GM21723 (cell line): Measurements from ENCODE around the gene PARD3.
"Not testable (repeated sequence)": the region's sequence is repeated elsewhere in the genome, so short reads cannot be mapped to it uniquely, and the experiment has no call there.

Experiments
- ATAC-seq: cut with Tn5 transposase; IDR thresholded peaks from one replicate; pipeline ENCODE4 v1.9.1; 2021; ENCODE audit warnings: mild to moderate bottlenecking, moderate library complexity; ENCODE audit not compliant: unreplicated experiment

The PARD3 gene

DNA sequence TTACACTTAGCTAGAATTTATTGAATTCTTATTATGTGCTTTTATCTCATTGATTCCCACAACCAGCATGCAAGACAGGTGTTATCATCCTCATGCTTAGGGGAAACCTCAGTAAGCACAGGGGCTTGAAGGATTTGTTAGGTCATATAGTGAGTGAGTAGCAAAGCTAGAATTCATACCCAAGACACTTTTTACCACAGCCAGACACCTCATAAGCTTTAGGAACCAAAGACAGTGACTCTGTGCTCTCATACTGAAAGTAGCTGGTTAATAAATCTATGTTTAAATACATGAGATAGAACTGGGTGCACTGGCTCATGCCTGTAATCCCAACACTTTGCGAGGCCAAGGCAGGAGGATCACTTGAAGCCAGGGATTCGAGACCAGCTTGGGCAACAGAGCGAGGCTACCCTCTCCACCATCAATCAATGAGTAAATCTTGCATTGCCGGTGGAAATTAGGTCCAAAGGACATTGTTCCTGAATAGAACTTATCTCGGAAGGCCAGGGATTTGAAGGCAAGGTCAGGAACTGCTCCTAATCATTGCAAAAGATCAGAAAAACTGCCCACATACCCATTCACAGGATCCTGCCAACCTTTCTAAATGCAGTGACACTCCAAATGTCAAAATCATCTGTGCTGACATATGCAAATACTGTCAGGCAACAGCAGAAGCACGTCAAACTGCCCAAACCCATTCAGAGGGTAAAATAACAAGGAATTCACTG lies 523.5 kb downstream of the PARD3 start:
- no peak for ATAC-seq

DNA sequence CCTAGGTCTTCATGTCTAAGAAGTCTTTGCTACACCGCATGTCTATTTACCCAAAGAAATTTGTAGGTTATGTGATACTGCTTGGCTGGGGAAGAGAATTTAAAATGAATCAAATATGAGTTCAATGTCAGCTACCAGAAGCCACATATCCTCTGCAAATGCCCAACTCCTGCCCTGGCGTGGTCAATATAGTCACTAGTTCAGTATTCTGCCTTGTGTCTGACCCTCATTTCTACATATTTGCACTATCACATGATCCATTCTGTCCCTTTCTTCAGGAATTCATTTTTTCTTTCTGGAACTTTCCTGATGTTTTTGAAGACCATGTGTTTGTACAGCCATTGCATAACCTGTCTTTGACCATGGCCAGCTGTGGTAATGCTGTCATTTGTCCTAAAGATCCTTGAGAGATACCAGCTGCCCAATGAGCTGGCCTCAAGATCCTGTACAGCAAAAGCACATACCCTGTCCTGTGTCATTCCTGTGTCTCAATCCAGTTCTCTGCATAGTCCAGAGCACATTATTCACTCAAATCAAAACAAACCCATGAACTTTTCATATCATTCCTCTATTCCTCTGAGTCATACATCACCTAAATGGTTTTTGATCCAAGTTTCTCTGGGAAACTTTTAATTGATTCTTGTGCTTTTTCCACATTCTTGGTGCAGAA lies 524.5 kb downstream of the PARD3 start:
- no peak for ATAC-seq

DNA sequence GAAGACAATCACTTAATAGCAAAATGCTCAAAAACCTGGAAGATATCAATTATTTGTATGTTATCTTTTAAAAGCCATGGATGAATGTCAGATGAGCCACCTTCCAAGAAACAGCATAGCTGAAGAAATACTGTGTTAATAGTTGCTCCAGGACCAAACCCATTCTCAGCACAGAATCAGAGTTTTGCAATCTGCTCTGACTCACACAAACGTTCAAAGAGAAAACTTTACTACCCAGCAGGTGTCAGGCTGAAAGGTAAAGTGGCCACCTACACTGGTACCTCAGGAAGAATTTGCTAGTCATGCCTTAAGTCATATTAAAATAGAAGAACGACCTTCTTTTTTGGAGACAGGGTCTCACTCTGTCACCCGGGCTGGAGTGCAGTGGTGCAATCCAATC lies 526.5 kb downstream of the PARD3 start:
- ATAC-seq: no peak

DNA sequence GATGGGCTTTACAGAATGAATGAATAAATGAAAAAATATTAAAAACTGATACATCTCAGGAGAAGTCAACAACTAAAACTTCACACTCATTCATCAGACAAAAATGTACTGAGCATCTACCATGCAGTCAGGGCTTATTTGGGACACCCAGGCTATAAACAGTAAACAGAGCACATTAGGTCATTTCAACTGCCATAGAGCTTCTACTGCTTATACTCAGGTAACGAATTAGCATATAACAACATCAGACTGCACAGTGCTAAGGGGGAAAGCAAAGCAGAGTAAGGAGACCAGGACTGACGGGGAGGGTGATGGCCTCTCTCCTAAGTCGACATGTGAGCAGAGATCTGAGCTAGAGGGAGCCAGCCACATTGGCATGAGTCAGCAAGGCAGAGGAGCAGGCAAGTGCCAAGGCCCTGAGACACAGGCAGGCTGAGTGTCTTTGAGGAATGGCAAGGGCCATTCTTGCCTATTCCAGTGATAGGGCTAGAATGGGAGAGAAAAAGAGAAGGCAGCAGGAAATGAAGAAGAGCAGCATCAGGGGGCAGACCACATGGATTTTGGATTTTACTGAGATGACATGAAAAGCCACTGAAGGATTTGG lies 528.9 kb downstream of the PARD3 start:
- ATAC-seq: no peak

DNA sequence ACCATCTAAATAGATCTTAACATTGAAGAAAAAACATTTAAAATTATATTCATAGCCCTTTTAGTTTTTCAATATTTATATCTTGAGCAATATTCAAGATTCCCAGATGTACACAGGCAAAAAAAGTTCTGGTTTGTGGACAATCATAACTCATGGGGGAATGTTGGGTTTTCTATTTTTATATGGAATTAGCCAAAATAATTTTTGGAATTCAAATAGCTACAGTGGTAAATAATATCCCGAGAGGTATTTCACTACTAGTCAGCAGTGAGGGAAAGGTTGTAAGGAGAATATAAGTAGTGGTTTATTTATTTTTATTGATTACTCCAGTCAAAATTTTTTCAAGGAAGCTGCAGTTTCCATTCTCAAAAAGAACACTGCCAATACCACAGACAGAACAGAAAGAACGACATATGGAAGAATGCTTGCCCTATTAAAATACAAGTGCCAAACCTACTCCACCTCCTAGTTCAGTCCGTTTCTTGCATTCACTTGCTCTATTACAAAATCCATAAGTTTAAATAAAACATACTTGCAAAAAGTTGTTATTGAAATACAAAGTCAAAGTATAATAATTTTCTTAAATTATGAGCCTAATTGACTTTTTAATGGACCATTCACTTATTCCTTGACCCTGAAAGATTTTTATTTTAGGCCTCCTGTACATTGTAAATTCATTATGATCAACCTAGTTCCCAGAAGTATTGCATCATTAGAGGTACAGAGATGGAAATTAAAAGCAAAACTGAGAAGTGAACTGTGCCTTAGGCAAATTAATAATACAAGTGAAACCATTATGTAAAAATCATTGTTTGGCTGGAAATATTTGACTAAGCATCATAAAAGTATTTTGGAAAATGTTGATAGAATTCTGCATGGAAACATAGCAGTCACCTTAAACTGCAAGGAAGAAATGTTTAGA lies 533.2 kb downstream of the PARD3 start:
- ATAC-seq: no peak

DNA sequence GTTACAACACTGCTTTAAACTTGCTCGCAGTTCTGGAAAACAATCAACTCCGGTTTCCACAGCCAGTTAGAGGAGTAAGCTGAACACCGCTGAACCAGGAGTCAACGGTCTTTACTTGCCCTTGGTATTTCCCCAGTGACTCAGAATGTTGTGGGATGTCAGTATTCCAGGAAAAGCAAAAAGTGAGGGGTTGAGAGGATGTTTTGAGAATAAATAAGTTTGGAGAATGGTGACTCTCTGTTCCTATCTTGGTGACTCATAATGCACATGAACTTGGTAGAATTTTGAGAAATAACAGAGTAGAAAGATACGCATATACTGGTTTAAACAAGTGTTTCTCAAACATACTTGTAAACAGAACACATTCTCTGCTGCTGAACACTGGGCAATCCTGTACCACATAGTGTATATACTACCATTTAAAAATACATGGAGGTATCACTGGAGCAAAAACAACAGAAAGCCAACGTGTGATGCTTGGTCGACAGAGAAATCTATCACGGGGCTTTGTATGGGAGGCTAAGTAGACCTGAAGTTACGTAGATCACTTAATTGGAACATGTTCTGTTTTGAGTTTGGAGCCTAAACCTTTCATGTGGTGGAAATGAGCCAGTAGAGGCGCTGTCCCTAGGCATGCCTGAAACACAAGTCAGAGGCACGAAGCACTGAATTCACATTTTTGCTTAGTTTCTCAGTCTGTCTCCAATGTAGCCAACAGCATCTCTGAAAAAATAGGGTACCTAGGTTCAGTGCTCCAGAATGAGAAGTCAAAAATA lies 534.3 kb downstream of the PARD3 start:
- no peak for ATAC-seq

DNA sequence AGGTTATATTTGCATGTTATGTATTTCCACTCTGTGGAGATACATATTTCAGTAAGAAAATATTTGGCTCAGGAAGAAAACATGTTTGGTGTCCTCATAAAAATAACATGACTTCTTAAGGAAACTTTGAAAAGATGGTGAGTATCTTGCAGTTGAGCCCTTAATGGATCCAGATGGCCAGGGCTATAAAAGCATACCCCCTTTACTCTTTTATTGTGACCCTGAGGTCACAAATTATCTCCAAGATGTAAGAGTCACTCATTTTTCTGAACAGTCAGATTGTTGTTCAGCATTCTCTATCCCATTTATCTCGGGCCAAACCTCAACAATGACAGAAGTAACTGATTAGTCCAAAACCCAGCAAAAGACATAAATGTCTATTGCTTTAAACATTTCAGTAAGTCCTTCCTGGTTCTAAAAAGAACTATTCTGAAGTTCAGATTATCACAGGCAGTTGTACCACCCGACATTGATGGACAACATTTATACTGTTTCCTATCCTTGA lies 539.4 kb downstream of the PARD3 start:
- no peak for ATAC-seq

DNA sequence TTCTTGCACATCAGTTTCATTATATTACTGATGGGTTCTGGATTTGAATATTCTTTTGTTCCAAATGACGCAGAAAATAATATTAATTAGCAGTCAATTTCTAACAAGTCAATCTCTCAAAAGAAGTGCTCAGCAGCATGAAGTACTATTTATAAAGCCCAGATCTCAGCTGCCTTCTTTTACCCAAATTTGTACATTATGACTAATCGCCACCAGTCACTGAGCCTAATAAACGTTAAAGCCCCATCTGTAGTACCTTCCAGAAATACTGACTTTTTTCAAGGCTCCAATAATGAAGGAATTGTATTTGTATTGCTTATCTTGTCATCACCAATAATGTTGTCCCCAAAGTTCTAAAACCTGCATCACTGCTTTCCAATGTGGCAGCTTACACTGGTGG lies 540.2 kb downstream of the PARD3 start:
- no peak for ATAC-seq

DNA sequence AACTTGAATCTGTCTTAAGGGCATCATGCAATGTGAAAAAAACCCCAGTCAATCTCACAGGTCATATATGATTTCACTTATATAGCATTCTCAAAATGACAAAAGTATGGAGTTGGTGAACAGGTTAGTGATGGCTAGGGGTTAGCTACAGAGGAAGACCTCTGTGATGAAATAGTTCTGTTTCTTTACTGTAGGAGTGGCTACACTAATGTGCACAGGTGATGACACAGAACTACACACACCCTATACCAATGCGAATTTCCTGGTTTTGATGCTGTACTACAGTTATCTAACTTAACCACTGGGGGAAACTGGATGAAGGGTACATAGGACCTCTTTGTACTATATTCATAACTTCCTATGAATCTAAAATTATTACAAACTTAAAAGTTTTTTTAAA lies 541.8 kb downstream of the PARD3 start:
- no peak for ATAC-seq

DNA sequence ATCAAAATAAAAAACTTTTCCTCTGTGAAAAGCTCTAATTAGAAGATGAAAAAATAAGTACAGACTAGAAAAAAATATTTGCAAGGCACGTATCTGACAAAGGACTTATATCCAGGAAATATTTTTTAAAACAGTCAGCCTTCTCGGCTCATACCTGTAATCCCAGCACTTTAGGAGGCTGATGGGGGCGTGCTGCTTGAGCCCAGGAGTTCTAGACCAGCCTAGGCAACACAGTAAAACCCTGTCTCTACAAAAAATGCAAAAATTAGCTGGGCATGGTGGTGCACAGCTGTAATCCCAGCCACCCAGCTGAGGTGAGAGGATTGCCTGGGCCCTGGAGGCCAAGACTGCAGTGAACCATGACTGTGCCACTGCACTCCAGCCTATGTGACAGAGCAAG lies 542.8 kb downstream of the PARD3 start:
- no peak for ATAC-seq

DNA sequence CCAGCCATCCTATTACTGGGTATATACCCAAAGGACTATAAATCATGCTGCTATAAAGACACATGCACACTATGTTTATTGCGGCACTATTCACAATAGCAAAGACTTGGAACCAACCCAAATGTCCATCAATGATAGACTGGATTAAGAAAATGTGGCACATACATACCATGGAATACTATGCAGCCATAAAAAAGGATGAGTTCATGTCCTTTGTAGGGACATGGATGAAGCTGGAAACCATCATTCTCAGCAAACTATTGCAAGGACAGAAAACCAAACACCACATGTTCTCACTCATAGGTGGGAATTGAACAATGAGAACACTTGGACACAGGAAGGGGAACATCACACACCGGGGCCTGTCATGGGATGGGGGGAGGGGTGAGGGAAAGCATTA lies 546.7 kb downstream of the PARD3 start:
- not testable (repeated sequence) for ATAC-seq

DNA sequence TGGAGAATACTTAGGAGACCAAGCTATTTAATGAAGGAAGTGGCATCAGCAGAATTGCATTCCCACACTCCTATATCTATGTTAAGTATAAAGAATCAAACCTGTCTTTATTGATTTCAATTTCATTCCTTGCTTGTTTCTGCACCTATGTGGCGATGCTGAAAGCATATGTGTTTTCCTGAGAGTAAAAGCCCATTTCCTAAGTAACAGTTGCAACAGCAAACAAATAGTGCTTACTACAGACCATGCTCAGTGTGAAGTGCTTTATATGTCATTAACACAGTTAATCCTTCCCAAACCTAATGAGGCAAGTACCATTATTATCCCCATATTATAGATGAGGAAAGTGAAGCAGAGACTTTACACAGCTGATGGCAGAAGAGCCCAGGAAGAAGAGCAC lies 552.1 kb downstream of the PARD3 start:
- ATAC-seq: no peak

DNA sequence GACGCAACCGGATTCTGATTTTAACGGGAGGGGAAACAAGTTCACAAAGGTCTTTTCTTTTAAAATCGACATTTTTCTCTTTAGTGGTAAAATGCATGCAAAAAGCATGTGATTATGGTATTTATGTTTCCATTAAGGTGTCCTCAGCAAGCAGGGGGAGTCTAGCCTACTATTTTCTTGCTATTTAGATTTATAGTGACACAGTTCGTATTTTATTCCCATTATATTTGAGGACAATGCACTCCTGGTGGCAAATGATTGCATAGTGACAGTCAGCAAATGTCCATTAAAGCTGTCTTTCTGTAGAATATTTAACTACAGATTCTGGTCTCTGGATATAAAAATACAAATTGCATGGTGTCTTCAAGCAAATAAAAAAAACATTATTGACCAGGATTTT lies 554.2 kb downstream of the PARD3 start:
- ATAC-seq: no peak

DNA sequence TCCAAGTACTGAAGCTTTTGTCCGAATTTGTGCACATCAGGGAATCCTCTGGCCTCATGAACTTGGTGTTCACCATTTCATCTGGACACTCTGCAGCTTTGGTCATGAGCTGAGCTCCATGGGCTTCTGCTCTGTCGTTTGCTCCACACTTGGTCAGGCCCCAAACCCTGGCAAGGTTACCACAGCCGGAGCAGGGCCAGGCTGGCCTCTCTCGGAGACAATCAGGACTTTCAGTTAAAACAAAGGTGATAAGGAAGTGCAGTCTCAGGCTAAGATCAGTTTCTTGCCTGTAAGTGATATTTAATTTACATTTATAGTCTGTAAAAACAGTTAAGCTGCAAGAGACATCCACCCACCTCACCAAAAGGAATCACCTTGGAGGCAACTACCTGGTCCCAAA lies 558.9 kb downstream of the PARD3 start:
- no peak for ATAC-seq

DNA sequence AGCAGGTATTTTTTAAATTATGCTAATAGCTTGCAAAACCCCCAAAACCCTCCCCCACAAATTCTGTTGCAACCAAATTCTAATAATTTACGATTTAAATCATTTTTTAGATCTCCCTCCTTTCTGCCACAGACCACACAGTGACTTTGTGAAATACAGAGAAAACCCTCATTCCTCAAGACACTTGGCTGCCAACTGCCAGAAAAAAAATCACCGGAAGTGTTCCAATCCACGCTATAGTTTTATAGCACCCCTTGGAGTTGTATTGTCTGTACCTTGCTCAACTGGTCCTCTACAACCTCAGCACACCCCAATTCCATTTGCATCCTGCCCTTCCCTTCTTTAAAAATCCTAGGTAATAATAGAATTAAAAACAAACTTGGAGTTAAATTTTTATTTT lies 560.1 kb downstream of the PARD3 start:
- ATAC-seq: no peak

DNA sequence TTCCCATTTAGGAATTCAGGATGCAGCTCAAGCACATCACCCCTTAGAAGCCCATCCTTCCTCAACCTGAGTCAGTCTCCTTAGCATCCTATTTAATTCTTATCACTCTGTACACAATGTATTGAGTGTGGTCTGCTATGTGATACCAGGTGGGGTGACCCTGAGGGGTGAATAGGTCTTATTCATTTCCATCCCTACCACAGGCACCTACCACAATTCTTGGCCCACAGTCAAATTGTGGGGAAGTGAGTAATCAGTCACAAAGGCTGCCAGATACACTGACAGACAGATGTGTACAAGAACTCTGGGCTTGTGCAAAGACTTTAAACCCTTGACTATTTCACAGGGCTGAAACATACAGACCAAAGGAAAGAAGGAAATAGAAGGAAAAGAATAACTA lies 560.5 kb downstream of the PARD3 start:
- ATAC-seq: no peak

DNA sequence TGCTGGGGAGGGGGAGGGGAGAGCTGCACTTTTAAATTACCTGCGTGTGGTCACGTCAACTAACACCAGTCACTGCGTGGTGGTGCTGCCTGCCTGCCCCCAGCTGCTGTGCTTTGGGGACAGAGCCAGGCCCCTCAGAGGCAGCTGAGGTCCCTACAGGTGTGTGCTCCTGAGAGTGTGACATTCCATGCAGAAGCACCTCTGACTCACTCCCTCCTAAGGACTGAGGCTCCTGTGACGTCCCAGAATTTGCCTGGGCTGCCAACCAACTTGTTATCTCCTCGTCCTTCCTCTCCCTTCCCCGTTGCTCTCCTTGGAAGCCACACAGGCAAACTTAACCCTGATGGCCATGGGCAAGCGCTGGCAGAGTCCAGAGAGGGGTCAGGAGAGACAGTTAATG lies 563.0 kb downstream of the PARD3 start:
- ATAC-seq: no peak

DNA sequence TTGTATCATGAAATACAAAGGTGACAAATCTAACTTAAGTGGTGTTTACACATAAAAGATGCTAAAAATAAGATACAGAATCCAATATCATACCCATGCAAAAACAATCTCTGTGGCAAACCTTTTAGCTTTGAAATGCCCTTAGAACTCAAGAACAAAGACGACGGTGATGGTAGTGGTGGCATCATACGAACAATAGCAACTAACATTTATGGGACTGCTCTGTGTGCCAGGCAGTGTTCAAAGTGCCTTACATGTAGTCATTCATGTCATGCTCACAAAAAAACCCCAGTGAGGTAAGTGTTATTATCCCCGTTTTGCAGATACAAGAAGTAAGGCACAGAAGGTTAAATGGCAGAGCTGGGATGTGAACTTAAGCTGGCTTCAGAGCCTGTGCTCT lies 563.9 kb downstream of the PARD3 start:
- ATAC-seq: no peak

DNA sequence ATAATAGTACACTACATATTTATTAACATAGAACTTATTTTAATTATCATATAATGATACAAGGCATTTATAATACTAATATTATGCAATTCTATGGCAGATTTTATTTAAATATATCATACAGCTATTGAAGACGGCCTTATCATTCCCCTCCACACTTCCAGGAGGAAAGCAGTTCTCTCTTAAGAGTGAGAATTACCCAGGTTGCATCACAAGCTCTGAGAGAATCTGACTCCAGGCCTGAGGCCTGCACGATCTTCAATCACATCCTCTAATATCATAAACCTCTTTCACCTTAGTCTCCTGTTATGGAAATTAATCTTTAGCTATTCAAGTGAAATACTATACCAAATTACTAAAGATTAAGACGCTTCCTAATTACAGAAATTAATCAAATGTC lies 564.4 kb downstream of the PARD3 start:
- no peak for ATAC-seq

DNA sequence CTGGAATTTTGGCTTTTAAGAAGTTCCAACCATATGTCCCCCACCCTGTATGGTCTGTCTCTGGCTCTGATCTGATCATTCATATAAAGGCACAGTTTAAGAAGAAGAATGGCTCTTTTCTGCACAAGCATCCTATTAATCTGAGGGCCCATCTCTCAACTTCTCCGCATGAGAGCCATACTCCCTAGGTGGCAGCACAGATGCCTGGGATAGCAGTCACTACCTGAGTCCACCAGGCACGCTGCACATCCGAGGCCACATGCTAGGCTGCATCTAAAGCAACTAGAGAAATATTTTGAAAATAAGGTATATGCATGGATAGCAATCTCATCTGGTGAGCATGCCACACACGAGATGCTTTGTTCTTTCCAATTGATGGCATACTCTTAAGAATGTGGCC lies 565.5 kb downstream of the PARD3 start:
- no peak for ATAC-seq
